Measurements from ENCODE around the gene BNC1. TPM values are rescaled to one million over a fixed set of nuclear protein-coding genes. Genes with fewer than 3 reads are reported as not detected.

The BNC1 gene
- total and polyA plus RNA-seq, 11 donors: 0.08 to 24.5 (median 0.17) TPM; not detected in 2

DNA sequence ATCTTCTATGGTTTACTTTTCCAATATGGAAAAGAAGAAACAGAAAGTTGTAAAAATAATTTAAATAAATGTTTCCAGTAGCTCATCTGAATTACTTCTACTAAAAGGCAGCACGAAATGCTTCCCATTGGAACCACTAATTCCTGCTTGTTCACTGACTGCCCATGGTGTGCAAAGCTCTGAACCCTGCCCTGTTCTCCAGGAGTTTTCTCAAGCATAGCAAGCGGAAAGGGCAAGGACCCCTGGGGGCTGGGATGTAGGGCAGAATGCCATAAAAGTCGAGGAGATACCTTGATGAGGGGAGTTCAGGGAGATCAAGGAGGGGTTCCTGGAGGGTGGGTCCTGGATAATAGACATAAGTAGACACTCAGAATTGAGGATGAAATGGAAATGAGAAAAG lies 35.3 kb upstream of the BNC1 start:
- Histone ChIP-seq H3K27ac (no peak overlapping the region), H3K27me3 (no peaks in the 10 kb centered on the region), H3K36me3 (no peaks in the 10 kb centered on the region), H3K4me3 (no peak overlapping the region), H3K9me3 (no peaks in the 10 kb centered on the region), H3K4me1 (no peaks in the 10 kb centered on the region)
- TF ChIP-seq POLR2A (IDR thresholded peaks at IDR 0.05): no peak
- TF ChIP-seq, protein P1, sequence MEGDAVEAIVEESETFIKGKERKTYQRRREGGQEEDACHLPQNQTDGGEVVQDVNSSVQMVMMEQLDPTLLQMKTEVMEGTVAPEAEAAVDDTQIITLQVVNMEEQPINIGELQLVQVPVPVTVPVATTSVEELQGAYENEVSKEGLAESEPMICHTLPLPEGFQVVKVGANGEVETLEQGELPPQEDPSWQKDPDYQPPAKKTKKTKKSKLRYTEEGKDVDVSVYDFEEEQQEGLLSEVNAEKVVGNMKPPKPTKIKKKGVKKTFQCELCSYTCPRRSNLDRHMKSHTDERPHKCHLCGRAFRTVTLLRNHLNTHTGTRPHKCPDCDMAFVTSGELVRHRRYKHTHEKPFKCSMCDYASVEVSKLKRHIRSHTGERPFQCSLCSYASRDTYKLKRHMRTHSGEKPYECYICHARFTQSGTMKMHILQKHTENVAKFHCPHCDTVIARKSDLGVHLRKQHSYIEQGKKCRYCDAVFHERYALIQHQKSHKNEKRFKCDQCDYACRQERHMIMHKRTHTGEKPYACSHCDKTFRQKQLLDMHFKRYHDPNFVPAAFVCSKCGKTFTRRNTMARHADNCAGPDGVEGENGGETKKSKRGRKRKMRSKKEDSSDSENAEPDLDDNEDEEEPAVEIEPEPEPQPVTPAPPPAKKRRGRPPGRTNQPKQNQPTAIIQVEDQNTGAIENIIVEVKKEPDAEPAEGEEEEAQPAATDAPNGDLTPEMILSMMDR (IDR thresholded peaks at IDR 0.05): no peak
- no peak for ATAC-seq
- WGBS, 4 donors: 77 to 84% (median 80%) methylated on average over 3 of the region's 3 CpGs
- intact Hi-C loops (cut with DNase I): no loop called here
- DNase-seq: no peak

DNA sequence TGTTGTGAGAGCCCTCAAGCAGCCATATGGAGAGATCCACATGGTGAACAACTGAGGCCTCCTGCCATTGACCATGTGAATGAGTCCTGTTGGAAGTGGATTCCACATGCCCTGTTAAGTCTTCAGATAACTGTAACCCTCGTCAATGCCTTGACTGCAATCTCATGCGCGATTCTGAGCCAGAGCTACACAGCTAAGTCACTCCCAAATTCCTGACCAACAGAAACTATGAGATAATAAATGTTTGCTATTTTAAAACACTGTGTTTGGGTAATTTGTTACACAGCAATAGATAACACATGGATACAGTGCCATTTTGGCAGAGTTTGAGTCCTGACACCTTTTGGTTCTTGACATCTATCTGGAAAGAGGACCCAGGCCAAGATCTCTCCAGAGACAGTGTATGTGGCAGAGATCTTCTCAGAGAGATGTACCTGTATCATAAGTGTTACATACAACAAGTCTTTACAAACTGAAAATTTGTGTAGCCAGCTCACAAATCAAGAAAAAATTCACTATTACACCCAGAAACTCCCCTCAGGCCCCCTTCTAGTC lies 34.5 kb upstream of the BNC1 start:
- H3K36me3 ChIP-seq: no peaks in the 10 kb centered on the region
- H3K9me3 ChIP-seq: no peaks in the 10 kb centered on the region
- no peak overlapping the region for H3K27ac ChIP-seq
- H3K4me3 ChIP-seq: no peak overlapping the region
- 42 to 62% (median 54%) methylated on average over 3 of the region's 3 CpGs for WGBS, 4 donors
- H3K4me1 ChIP-seq: no peaks in the 10 kb centered on the region
- H3K27me3 ChIP-seq: no peaks in the 10 kb centered on the region
- intact Hi-C loops (cut with DNase I): no loop called here
- TF ChIP-seq, protein P1 (IDR thresholded peaks at IDR 0.05): no peak
- TF ChIP-seq POLR2A (IDR thresholded peaks at IDR 0.05): no peak
- ATAC-seq (peak in 1 of 4 donors; percentile 16), DNase-seq (no peak)

DNA sequence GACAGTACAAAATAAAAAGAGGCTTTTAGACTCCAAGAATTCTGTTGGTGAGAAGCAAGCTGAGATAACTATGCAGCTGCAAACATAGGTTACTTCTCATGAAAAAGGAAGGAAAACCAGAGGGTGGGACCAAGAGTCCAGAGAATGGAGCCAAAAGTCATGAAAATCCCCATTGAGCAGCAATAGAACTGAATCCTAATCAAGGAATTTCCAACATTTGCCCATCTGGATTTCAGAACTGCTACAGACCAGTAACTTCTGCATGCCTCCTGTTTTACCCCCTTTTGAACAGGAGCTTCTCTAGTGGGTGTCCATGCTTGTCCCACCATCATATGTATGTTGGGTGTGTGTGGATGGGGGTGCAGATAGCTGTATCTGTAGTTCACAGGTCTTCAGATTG lies 33.6 kb upstream of the BNC1 start:
- H3K36me3 ChIP-seq: no peaks in the 10 kb centered on the region
- ATAC-seq (no peak), DNase-seq (no peak)
- H3K4me3 ChIP-seq: no peak overlapping the region
- TF ChIP-seq, protein P1 (IDR thresholded peaks at IDR 0.05): no peak
- no peak for TF ChIP-seq POLR2A (IDR thresholded peaks at IDR 0.05)
- no peak overlapping the region for H3K27ac ChIP-seq
- H3K4me1 ChIP-seq: no peaks in the 10 kb centered on the region
- intact Hi-C loops (cut with DNase I): no loop called here
- H3K9me3 ChIP-seq: no peaks in the 10 kb centered on the region
- H3K27me3 ChIP-seq: no peaks in the 10 kb centered on the region

DNA sequence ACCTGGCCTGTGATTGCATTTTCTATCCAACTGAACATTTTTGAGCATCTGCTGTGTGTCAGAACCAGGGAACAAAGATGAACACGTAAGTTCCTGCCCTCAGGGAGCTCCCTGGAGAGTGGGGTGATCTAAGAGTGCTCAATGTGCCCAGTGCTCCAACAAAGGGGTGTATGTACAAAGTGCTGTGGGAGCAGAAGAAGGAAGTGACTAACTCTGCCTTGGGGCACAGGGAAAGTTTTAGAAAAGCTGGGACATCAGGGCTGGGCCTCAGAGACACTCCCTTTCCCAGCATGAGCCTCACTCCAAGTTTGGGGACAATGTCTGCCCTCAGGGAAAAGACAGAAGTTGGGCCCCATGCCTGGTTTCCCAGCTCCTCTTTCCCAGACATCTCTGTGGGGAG lies 27.6 kb upstream of the BNC1 start:
- no peaks in the 10 kb centered on the region for H3K9me3 ChIP-seq
- H3K27me3 ChIP-seq: no peaks in the 10 kb centered on the region
- no peak for DNase-seq
- no peak overlapping the region for H3K4me3 ChIP-seq
- H3K27ac ChIP-seq: no peak overlapping the region
- intact Hi-C loops (cut with DNase I): no loop called here
- no peak for ATAC-seq
- 76 to 90% (median 89%) methylated on average over 1 of the region's 1 CpG for WGBS, 4 donors
- no peaks in the 10 kb centered on the region for H3K36me3 ChIP-seq
- H3K4me1 ChIP-seq: peaks cover 0 to 13% (median 0%) of the 10 kb centered on the region in 12 donors
- TF ChIP-seq, protein P1 (IDR thresholded peaks at IDR 0.05): no peak
- TF ChIP-seq POLR2A (IDR thresholded peaks at IDR 0.05): no peak

All from heart left ventricle (tissue), 16 donors.